H1 (cell line): ENCODE results near the gene CNIH3. TPM values are rescaled to one million over a fixed set of nuclear protein-coding genes. Genes with fewer than 3 reads are reported as not detected.

Experiments
- SIN3A ChIP-seq, 2 experiments: IDR thresholded peaks in 1 of 2; conservative IDR thresholded peaks in 1 of 2; 2 replicates each; pipeline ENCODE4 v1.6.1; 2011 to 2012; ENCODE audit warnings: low read length in 2 of 2, improper control_type of control experiment in 1 of 2, low read depth in 1 of 2, mild to moderate bottlenecking in 1 of 2
- TEAD4 ChIP-seq: IDR thresholded peaks from 2 replicates; pipeline ENCODE4 v1.6.1; 2012; ENCODE audit warnings: low read depth, low read length, inconsistent platforms, mixed read lengths
- polyA plus RNA-seq, 7 experiments: library from polyadenylated mRNA; depleted of rRNA in 3 of 7; stranded (reverse) in 5 of 7; unstranded in 2 of 7; fragments of >200 nt in 5 of 7; fragments of 200-250 nt in 2 of 7; gene quantifications; 1 replicate in 5 of 7; 2 replicates in 1 of 7; 4 replicates in 1 of 7; pipeline versions ENCODE4 v1.2.1 to v1.2.3, GENCODE V29; 2011 to 2013; ENCODE audit warnings: missing spikeins in 2 of 7, mixed read lengths in 2 of 7
- total RNA-seq: library from RNA; stranded (reverse); fragmentation: NEBNext Ultra II Directional; extraction: Animal tissue kit (Norgen Biotek cat#: 25700); gene quantifications from 2 replicates; pipeline ENCODE4 v1.2.1, GENCODE V29; 2021
- TF ChIP-seq, protein P1 (sequence below), 3 experiments: IDR thresholded peaks; 1 replicate in 2 of 3; 2 replicates in 1 of 3; pipeline versions ENCODE4 v1.5.1 to v1.6.1; 2011; ENCODE audit warnings: low read length in 3 of 3, mild to moderate bottlenecking in 3 of 3, inconsistent platforms in 2 of 3, low read depth in 1 of 3, moderate library complexity in 1 of 3; ENCODE audit not compliant: insufficient read depth in 1 of 3; ENCODE audit errors: control extremely low read depth in 1 of 3
- TF ChIP-seq, protein P2 (sequence below): IDR thresholded peaks from 2 replicates; pipeline ENCODE4 v1.6.1; 2012; ENCODE audit warnings: low read length, inconsistent platforms

Gene CNIH3
- total and polyA plus RNA-seq, 2 of the 8 experiments (the other 6 are each of a cell fraction or from before 2014, with no cell fraction given), result 3.7 to 5.6 TPM

DNA sequence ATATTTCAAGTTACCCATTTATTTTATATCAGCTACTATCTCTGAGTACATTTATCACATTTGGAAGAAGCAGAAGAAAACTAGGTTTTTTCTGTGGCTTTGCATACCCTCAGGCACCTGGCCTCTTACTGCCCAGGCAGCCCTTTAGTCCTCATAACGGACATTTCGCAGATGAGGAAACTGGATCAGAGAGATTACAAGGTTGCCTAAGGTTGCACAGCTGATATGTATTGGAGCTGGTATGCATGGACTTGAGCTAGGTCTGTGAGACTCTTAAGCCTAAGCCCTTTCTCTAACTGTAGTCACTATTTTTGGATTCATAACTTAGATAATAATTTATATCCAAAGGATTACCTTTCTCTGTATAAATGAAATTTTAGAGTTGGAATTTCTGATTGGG lies 4.0 kb downstream of the CNIH3 start (continued):
- TF ChIP-seq, protein P1, sequence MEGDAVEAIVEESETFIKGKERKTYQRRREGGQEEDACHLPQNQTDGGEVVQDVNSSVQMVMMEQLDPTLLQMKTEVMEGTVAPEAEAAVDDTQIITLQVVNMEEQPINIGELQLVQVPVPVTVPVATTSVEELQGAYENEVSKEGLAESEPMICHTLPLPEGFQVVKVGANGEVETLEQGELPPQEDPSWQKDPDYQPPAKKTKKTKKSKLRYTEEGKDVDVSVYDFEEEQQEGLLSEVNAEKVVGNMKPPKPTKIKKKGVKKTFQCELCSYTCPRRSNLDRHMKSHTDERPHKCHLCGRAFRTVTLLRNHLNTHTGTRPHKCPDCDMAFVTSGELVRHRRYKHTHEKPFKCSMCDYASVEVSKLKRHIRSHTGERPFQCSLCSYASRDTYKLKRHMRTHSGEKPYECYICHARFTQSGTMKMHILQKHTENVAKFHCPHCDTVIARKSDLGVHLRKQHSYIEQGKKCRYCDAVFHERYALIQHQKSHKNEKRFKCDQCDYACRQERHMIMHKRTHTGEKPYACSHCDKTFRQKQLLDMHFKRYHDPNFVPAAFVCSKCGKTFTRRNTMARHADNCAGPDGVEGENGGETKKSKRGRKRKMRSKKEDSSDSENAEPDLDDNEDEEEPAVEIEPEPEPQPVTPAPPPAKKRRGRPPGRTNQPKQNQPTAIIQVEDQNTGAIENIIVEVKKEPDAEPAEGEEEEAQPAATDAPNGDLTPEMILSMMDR (IDR thresholded peaks at IDR 0.05; ENCODE audit: control extremely low read depth in 1 of 3, insufficient read depth in 1 of 3, low read depth in 1 of 3, low read length in 3 of 3), result no peak
- no peak for TF ChIP-seq SIN3A (conservative IDR thresholded peaks at IDR 0.05 in 1 of 2, IDR thresholded peaks at IDR 0.05 in 1 of 2; ENCODE audit: low read depth in 1 of 2, low read length in 2 of 2)
- TF ChIP-seq, protein P2, sequence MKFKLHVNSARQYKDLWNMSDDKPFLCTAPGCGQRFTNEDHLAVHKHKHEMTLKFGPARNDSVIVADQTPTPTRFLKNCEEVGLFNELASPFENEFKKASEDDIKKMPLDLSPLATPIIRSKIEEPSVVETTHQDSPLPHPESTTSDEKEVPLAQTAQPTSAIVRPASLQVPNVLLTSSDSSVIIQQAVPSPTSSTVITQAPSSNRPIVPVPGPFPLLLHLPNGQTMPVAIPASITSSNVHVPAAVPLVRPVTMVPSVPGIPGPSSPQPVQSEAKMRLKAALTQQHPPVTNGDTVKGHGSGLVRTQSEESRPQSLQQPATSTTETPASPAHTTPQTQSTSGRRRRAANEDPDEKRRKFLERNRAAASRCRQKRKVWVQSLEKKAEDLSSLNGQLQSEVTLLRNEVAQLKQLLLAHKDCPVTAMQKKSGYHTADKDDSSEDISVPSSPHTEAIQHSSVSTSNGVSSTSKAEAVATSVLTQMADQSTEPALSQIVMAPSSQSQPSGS, result no peak
- TF ChIP-seq TEAD4, result no peak
